IPS DF 4.7 (cell line): ENCODE measurements around the gene WNK2.

ENCODE experiments used
- DNase-seq: peaks from one replicate; pipeline ENCODE4 v3.0.0-alpha.2; 2013; ENCODE audit warnings: low spot score; ENCODE audit errors: extremely low read depth

WNK2 gene

DNA sequence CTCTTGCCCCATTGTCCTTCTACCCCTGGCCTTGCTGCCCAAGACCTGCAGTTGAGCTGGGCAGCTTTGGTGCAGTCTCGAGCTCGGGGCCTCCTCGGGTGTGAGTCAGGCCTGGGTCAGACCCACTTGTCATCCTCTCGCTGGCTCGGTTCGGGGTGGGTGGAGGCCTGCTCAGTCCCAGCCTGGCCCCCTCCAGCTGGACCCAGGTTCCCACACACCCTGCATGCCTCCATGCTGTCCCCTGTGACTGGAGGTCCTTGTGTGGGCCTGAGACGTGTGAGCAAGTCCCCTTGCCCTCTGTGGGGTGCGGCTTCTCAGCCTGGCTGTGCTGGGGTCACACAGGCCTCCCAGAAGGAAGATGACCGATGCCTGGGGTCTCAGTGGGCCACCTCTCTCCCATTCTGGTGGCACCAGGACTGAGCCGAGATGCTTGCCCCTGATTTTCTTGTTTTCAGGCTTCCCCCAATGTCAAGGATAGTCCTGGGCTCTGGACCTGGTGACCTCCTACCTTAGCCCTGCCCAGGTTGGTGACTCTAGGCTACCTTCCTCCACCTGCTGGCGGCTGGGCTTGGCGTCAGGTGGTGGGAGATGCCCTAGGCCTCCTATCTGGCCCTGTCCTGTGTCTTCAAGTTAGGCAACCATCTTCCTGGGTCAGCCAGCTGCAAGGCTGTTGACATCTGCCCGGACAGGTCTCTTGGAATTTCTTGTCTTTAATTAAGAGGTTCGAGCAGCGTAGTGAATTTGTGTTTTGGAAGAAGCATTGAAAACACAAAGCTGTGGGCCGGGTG lies 15.1 kb downstream of the WNK2 start:
- DNase-seq = no peak

DNA sequence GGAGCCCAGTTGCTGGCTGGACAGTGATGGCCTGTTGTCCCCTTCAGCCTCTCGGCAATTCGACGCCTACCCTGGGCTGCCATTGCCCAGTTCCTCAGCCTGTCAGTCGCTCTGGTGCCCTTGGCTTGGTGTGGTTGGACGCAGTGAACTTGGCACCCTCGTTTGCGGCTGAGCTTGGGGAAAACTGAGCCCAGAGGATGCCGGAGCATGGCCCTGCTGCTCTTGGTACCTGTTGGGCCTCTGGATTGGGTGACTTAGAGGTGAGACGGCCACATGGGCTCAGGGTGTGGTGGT lies 16.5 kb downstream of the WNK2 start:
- no peak for DNase-seq

DNA sequence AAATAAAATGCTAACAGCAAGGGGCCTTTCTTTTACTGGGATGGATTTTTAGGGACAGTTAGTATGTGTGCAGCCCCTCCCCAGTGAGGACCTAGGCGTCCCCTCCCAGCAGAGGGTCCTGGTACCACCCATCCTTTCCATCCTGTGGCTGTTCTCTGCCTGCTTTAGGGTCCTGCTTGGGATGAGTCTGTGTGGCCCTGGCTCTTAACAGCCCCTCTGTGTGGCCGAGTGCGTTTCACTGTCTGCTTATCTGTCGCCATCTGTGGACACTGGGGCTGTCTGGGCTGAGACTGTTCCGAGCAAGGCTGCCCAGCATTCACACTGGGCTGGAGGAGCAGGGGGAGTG lies 17.0 kb downstream of the WNK2 start:
- DNase-seq = no peak

DNA sequence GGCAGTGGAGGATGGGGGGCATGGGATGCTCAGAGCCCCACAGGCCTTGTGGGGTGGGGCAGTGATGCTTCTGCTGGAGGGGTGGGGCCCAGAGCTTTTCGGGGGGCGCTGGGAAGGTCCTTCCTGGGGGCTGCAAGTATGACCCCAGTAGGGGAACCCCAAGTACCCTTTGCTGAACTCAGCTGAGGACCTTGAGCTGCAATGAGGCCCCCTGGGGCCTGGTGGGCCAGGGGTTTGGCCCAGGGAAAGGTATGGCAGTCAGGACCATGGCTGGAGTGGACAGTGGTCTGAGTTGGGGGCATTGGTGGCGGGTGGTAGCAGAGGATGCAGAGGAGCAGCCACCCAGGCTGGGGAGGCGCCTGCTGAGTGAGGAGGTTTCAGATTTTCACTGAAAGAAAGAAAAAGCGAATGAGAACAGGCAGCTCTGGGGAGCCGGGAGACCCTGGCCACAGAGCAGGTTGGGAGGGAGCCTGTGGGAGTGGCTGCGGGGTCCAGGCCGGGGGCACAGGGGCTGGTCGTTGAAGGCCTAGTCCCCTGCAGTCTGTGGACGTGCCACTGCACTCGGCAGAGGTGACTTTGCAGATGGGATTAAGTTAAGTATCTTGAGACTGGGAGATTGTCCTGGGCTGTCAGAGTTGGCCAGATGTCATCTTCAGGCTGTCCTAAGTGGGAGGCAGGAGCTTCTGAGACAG lies 19.2 kb downstream of the WNK2 start:
- DNase-seq = no peak

DNA sequence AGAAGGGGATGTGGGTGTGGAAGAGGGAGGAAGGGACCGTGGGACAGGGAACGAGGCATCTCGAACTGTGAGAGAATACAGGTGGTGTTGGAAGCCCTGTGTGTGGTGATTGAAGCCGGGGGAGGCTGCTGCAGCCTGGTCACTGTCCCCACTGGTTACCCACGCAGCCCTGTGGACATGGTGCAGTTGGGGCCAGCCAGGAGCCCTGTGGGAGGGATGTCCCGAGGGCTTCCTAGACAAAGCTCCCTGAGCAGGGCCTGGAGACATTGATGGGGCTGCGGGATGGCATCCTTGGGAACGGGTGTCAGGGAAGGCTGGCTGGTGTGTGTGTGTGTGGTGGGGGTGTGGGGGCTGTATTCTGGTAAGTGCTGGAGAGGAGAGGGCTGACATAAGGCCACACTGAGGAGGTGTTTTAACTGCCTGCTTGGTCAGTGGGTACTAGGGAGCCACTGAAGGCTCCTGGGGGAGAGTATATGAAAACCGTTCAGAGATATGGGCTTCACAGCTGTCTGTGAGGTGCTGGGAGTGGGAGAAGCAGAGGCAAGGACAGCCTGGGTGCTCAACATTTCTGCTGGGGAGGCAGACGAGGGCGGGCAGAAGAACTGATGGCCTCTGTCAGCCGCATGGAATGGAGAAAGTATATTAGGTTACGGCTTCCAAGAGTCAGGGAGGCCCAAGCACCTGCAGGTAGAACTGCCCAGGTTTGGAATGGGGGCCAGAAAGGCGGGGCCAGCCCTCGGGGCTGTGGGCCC lies 20.0 kb downstream of the WNK2 start:
- no peak for DNase-seq

DNA sequence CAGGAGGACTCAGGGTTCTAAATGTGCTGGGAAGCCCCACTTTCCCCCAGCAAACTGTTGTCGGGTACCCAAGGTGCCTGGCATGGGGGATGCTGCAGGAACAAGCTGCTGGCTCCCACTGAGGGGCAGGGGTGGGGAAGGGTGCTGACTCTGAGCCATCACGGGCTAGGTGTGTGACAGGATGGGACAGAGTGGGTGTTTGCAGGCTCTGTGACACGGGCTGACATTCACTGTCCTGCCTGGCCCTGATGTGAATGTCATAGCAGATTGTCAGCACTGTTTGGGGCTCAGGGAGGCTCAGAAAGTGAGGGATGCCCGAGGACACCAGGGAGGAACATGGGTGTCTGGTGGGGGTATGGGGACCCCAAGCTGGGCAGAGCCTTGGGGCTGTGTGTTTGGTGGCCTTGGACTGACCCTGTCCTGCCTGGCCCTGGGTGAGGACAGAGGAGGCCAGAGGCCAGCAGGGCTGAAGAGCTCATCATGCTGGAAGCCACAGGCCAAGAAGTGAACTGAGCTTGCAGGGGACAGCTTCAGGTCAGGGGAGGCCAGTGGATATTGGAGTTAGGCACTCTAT lies 20.6 kb downstream of the WNK2 start:
- no peak for DNase-seq

DNA sequence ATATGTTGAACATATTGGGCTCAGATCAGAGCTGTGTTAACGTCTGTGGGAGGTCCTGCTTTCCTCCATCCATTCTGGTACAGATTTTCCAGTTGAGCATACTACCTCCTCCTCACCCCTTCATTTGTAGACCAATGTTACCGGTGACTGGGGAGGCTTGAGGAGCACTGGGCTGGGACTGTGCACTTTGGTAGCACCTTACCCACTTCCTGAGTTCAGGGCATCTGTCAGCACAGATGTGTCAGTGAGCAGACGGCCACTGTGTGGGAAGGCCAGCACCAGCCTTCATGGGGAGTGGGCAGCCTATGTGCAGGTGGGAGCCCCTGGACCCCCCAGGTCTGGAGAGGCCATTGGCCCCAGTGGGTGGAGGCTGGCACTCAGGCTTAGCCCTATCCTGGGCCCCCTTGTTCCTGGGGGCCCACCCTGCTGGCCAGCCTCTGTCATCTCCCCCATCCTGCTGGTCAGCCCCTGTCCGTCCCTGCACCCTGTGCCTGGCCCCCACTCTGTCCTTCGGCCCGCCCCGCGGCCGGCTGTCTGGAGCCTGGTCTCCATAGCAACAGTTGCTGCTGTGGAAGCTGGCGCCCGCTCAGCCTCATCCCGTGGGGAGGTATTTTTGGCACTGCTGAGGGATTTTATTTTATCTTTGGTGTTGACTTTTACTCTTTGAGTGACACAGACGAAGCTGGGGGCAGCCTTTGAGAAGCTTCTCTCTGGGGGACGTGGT lies 21.3 kb downstream of the WNK2 start:
- no peak for DNase-seq

DNA sequence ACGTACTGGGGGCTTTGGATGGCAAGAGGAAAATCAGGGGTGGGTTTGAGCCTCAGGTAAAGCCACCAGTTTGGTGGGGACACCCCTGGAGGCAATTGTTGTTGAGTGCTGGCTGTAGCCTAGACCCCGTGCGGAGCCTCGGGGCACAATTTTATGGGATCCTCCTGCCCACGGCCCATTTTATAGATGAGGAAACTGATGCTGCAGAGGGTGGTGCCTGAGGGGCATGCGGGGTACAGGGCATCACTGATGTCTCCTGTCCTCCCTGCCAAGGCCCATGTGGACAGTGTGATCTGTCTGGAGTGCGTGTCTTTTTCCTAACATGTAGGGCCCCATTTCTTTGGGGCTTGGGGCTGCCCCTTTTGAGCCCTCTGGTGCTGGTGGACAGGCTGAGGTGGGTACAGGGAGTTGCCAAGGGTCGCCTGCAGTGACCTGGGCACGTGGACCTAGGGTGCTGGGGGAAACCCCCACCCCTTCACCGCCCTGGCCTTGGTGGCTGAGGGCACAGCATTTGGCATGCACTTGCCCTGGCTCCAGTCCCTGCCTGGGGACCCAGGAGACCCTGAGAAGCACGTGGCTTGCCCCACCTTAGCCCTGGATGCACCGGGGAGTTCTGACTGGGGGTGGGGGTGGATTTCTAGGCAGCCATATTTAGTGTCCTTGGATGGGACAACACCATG lies 22.1 kb downstream of the WNK2 start:
- no peak for DNase-seq

DNA sequence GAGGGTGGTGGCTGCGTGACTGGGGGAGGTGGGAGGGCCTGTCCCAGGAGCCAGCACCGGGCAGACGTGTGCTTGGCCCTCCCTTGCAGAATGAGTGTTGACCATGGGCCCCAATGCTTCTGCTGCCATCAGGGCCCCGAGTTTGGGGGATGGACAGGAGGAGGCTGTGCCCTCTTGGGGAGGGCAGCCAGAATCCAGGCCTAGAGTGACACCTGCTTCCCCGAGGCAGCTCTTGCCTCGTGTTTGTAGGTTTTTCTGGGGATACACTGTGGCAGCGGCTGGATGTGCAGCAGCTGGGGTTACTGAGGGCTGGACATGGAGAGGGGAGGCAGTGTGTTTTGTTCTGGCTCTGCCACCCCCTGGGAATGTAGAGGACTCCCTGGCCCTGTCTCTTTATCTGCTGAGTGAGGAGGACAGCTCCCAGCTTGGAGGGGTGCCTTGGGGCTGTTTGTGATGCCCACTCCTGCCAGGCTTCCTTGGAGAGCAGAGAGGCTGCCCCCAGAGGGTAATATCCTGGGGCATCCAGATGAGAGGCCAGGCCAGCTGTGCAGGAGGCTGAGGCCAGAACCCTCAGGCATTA lies 22.7 kb downstream of the WNK2 start:
- DNase-seq = no peak

DNA sequence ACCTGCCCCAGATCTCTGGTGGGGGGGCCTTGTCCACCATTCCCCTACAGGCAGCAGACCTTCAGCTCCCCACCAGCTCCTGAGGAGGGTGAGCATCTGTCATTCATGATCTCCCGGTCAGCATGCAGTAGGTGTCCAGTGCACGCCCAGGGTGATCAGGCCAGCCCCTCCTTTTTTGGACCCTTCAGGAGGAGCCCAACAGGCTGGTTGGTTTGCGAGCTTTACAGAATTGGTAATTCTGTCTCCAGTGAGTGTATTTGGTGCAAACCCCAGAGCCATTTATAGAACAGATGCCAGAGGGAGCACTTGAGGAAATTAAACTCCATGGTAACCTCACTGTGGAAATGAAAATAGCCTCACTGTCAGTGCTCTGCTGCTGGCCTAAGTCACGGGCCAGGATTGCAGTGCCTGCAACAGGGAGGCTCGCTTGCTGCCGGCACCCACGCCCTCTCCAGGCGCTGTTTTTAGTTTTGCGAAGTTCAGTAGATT lies 23.4 kb downstream of the WNK2 start:
- DNase-seq = no peak

DNA sequence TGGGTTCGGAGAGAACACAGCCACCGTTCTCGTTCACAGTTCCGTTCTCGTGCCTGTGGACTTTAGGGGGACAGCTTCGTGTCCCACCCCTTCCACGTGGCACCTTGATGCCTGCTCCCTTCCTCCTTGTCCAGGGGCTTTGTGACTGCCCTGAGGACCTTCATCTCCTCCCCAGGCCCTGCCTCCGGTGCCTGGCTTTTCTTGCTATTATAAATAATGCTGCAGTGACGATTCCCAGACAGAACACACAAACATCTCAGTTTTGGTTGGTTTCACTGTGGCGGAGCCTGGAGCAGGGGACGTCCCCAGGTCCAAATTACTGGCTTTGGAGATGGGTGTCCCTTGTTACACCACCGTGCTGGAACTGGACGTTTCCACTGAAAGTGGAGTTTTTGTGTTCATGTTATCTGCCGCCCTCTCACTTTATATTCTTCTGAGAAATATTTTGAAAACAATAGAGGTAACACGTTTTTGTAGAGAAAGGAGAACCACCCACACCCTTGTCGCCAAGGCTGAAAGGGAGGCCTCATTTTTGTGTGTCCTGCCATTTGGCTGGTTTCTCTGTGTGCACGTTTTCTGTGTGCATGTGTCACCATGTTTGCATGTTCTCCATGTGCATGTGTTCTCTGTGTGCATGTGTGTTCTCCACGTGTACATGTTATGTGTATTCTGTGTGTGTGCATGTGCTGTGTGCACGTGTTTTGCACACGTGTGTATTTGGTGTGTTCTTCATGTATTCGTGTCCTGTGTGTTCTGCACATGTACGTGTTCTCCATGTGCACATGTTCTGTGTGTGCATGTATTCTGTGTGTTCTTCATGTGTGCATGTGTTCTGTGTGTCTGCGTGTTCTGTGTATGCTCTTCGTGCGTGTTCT lies 24.2 kb downstream of the WNK2 start:
- DNase-seq = no peak

DNA sequence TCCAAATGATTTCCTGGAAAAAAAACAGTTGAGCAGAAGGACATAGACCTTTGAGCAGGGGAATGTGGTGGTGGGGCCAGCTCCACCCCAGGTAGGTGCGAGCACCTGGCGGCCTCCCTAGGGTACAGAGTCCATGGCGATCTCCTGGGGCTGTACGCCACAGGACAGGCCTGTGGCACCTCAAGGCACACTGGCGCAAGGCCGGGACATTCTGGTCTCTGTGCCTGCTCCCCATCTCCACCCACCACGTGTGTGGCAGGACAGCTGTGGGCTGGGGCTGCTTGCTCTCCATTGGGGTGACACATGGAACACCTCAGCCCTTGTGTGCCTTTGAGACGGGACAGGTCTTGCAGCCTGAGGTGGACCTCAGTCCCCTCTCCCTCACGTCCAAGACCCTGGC lies 25.2 kb downstream of the WNK2 start:
- DNase-seq = no peak

DNA sequence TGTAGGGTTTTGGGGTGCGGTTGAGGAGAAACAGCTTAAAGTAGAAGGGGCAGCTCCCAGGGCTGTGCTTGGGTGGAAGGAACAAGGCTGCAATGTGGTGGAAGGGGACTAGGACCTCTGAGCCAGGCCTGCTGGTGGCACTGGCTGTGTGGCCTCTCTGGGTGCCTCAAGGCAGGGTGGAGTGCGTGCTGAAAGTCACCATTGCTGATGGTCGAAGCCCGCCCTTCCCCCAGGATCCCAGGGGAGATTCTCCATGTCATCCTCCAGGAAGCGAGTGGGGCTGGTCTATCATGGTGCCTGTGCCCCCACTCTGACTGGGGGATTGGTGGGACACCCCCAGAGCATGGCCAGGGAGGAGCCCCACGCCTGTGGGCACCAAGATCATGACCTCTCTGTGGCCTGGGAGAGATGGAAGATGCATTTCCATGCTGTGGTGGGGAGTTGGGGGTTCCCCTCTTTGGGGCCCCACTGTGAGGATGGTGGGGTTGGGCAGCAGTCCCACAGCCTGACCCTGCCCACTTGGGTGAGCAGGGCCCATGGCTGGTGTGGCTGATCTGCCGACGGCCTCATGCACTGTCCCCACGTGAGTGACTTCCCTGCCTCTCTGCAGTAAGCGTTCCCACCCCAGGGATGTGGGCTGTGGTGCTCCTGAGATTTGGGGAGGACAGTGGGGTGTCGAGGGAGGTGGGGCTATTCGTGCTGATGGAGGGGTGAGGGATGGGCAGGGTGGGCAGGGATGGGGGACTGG lies 25.8 kb downstream of the WNK2 start:
- DNase-seq = no peak

DNA sequence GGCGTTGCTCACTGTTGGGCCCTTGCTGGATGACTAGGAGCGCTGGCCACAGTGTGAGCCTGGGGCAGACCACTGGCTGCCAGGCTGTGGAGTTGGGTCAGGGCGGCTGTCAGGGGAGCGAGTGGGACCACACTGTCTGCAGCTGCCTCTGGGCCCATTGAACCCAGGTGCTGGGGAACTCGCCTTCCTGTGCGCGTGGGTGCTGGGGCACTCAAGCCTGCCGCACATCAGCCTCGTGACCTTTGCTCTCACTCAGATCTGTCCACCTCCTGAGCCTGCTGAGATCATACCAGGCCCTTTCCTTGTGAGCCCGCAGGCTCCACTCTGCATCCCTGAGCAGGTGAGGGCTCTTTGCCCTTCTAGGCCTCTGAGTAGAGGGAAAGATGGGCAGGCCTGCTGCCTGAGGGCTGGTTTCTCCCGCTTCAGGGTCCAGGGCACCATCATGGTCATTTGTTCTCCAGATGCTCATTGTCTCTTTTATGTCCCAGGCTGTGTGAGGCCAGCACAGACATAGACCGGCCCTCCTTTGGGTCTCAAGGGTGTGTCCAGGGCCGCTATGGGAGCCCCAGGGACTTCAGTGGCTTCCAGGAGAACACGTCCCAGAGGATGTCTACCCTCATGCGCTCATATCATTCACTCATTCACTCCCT lies 26.5 kb downstream of the WNK2 start:
- no peak for DNase-seq

DNA sequence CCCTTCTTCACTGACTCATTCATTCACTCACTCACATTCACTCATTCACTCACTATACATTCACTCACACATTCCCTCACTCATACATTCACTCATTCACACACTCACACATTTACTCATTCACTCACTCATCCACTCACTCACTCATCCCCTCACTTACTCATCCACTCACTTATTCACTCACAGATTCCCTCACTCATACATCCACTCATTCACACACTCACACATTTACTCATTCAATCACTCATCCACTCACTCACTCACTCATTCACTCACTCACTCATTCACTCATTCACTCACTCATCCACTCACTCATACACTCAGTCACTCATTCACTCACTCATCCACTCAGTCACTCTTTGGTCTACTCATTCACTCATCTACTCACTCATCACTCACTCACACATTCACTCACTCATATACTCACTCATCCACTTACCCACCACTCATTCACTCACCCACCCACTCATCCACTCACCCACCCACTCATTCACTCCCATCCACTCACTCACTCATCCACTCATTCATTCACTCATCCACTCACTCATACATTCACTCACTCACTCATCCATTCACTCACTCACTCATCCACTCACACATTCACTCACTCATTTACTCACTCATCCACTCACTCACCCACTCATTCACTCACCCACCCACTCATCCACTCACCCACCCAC lies 27.2 kb downstream of the WNK2 start:
- DNase-seq = no peak

DNA sequence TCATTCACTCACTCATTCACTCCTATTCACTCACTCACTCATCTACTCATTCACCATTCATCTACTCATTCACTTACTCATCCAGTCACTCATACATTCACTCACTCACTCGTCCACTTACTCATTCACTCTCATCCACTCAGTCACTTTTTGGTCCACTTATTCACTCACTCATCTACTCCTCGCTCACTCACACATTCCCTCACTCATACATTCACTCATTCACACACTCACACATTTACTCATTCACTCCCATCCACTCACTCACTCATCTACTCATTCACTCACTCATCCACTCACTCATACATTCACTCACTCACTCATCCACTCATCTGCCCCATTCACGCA lies 27.7 kb downstream of the WNK2 start:
- DNase-seq = no peak

DNA sequence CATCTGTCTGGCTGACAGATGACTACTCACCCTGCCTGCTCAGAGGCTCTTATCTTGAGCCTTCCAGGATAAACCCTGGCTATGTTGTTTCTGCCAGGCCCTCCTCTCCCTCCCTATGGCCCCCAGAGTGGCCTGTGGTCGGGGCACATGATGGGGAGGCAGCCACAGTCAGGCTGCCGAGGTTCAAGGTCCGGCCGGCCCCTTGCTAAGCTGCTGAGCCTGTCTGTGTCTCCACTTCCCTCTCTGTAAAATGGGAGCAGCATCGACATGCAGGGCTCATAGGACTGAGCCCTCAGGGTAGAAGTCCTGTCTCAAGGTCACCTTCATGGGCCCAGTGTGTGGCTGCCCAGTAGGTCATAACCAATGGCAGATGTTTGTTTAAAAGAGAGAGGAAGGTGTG lies 28.5 kb downstream of the WNK2 start:
- no peak for DNase-seq

DNA sequence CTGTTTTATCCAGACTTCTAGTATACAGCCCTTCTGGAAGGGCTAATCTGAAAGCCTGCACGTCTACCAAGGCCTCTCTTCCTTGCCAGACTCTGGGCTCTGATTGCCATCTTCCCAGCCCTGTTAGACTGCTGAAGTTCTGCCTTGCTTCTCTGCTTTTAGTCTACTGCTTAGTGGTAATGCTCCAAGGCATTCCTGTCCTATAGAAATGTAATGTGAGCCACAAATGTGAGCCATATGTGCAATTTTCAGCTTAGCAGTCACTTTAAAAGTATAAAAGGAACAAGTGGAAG lies 32.1 kb downstream of the WNK2 start:
- DNase-seq = no peak
